Measurements from ENCODE around the gene ZDHHC16.

DNA sequence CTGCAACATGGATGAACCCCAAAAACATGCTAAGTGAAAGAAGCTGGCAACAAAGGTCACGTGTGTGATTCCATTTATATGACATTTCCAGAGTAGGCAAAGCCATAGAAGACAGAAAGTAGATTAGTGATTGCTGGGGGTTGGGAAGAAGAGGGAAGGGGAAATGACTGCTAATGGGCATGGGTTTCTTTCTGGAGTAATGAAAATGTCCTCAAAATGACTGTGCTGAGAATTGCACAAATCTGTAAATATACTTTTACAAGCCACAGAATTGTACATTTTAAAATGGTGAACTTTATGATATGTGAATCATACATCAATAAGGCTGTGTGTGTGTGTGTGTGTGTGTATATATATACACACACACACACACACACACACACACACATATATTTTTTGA lies 36.4 kb downstream of the ZDHHC16 start:
- TF ChIP-seq CTCF (IDR thresholded peaks at IDR 0.05) (no peak), POLR2A (IDR thresholded peaks at IDR 0.05) (no peak)

All from lower leg skin (tissue), 3 donors.